GM21423 (cell line): Measurements from ENCODE around the gene CIITA.
A peak's percentile ranks its signal among the peaks of the same experiment; 100 is the strongest.
"Not testable (repeated sequence)": the region's sequence is repeated elsewhere in the genome, so short reads cannot be mapped to it uniquely, and the experiment has no call there.

Source experiments
- ATAC-seq: cut with Tn5 transposase; IDR thresholded peaks from one replicate; pipeline ENCODE4 v1.9.1; 2021; ENCODE audit warnings: mild to moderate bottlenecking, moderate library complexity; ENCODE audit not compliant: unreplicated experiment

CIITA gene

DNA sequence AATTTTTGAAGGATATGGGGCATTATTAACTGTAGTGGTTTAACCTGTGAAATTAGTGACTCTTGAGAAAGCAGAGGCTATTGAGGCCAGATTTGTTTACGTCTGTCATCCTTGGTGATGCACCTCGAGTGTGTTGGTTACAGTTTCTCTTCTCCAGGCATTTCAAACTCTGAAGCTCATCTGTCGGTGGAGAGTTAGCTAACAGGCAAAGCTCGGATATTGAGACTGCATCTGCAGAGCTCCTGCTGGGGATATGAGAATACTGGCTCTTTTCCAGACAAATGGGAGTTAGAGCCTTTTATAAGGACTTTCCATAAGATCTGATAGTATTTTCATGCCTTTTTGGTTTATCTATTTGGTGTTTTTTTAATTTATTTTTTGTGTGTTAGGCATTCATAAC, 74.0 kb downstream of the CIITA start:
- no peak for ATAC-seq

DNA sequence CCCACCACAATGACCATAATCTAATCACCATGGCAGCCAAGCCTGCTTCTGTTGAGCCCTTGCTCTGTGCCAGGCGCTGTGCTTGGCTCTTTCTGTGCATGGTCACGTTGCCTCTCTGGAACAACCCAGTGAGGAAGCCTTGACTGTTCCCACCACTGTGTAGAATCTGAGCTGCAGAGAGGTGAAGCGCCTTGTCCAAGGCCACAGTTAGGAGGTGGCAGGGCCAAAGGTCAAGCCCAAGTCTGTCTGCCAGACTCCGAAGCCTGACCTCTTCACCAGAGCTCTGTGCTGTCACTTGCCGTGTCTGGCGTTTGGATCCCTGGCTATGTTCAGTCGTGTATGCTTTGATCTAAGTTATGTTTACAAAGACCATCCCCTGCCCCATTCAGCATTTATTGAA, 77.9 kb downstream of the CIITA start:
- ATAC-seq, result no peak

DNA sequence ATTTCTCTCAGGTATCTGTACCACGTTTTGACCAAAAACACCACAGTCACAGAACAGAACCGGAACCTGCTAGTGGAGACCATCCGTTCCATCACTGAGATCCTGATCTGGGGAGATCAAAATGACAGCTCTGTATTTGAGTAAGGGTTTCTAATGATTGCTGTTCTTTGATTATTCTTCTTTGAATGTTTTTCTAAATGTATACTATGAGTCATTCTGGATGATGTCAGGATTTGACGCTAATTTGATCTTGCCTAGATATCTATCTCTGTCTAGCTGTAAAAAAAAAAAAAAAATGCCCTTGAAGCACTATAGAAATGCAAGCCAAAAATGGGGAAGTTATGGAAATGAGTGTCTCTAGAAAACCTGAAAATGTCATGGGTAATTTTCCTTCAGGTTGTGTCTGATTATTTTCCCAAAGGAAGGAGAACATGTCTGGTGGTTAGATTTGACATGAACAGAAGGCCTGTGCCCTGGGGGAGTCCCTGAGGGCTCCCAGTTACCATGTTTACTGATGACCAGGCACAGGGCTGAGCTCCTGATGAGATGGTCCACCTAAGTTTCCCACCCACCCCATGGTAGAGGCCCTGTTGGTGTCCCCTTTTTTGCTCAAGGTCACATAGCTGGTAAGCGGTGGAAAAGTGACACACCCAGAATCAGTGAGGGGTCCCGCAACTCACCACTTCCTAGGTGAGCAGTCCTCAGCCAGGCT, 80.9 kb downstream of the CIITA start:
- ATAC-seq, result no peak

DNA sequence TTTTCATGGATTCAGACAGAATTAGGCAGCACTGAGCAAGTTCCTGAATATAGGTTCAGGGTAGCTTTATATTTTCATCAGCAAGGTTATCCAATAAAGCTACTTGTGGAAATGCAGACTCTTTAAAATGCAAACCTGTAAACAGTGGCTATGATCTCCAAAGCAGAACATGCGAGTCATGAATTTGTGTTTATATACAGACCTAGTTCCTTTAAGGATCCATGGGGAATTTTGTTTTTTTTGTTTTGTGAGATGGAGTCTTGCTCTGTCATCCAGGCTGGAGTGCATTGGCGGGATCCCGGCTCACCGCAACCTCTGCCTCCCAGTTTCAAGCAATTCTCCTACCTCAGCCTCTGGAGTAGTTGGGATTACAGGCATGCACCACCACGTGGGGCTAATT, 82.2 kb downstream of the CIITA start:
- ATAC-seq, result no peak

DNA sequence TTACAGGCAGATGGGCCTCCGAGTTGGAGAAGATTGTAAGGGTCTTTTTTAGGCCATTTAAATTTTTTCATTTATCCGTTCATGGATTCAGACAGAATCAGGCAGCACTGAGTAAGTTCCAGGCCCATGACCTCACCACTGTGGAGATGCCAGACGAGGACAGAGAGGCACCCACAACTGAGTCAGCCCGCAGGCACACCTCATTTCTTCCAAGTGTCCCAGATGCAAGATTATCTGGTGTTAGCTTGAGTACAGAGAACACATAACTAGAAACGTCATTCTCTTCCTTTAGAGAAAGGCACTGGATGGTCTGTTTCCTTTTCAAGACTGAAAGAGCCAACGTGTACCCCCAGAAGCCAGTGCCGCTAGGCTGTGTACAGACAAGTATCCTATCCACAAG, 84.2 kb downstream of the CIITA start:
- no peak for ATAC-seq

DNA sequence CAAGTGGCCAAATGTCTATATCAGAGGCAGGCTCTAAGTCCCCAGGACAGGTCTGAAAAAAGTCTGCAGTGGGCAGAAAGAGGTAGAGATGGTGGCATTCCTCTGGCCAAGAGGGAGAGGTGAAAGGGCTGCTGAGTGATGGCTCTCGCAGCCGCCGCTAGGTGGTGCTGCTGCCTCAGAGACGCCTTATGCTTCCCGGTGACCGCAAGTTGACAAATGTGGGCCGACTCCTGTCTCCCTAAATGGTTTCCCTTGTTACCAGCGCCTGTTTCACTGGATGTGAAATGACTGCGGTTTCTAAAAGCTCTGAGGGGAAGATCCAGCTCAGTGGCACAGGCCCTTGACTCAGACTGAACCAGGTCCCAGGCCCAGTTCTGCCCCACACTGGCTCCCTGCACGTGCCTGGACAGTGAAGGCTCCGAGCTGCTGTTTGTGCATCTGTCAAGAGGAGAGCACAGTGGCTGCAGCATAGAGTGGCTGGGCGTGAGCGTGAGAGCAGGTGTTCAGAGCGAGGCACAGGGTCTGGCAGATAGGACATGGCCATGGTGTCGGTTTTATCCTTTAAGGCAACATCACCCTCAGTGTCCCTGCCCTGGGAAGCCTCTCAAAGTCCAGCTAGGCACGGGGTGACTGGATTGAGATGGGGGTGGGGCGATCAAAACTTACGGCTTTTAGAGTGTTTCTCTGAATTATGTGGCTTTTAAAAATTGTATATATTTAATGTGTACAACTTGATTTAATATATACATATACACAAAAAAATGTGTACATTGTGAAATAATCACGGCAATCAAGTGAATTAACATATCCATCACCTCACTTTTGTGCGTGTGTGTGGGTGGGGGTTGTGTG, 87.3 kb downstream of the CIITA start:
- peak; percentile 30 for ATAC-seq

DNA sequence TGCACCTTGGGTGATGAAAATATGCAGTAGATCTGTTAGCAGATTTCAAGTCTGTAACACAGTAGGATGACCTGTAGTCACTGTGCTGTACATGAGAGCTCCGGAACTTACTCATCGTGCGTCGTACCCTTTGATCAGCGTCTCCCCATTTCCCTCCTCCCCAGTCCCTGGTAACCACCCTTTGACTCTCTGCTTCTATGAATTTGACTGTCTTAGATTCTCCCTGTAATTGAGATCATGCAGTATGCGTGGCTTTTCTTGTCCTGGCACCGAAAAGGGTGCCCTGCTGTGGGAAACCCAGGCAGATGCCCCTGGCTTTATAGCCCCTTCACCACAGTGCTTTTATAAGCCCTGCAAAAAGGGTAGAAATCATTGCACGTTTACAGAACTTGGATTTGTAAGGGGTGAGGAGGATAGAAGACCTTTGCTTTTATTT, 87.9 kb downstream of the CIITA start:
- peak; percentile 42 for ATAC-seq

DNA sequence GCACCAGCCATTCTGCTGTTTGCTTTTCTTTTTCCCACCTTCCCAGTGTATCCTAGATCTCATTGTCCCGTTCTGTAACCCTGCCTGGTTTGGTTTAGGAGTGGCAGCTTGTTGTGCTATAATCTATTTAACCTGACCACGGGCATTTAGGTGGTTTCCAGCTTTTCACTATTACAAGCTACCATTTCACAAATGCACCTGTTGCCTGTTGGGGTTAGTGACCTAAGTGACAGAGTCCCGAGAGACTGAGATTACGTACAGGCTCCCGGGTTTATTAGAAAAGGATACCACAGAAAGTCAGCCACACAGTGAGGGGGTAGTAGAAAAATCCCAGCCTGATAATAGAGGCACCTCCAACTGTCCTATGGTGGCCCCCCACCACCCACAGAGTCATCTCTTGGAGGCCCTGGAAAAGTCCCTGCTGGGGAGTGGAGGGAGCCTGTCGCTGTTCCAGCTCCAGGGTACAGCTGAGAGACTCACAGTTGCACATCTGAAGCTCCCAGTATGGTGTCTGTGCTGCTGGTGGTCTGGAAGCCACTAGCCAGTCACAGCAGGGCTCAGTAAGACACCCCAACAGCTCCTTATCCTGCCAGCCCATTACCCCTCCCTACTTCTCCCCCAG, 88.5 kb downstream of the CIITA start:
- peak; percentile 50 for ATAC-seq

DNA sequence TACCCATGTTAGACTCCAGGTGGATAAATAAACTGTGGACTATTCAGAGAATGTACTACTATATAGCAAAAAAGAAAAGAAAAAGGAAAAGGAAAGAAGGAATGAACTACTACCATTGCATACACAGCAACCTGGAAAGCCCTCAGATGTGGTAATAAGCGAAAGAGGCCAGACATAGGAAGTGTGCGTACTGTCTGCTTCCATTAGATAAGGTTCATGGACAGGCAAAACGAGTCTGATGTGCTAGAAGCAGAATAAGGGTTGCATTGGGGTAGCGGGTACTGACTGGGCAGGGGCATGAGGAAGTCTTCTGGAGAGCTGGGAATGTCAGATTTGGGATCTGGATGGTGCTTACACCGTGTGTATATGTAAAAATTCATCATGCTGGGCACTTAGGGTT, 89.1 kb downstream of the CIITA start:
- no peak for ATAC-seq

DNA sequence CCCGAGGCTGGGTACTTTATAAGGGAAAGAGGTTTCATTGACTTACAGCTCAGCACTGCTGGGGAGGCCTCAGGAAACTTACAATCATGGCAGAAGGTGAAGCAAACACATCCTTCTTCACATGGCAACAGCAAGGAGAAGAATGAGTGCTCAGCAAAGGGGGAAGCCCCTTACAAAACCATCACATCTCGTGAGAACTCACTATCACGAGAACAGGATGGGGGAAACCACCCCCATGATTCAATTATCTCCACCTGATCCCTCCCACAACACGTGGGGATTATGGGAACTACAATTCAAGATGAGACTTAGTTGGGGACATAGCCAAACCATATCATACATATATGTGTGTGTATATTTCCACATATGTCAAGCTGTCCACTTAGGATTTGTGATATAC, 89.6 kb downstream of the CIITA start:
- not testable (repeated sequence) for ATAC-seq

DNA sequence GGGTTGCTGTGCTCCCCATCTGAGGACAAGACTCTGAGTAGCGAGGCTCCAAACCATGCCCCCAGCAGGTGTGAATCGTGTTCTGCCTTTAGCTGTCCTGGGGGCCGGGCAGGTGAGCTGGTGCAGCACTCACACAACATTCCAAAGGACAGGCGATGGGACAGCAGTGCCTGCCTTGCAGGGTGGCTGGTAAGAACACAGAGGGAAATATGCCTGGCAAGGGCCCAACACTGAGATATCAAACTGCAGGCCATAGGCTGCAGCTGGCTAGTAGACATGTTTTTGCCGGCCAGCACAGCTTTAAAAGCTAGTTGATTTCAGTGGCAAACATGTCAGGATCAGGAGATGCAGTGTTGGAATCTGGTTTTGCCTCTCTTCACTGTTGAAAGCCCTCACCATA, 91.0 kb downstream of the CIITA start:
- no peak for ATAC-seq

DNA sequence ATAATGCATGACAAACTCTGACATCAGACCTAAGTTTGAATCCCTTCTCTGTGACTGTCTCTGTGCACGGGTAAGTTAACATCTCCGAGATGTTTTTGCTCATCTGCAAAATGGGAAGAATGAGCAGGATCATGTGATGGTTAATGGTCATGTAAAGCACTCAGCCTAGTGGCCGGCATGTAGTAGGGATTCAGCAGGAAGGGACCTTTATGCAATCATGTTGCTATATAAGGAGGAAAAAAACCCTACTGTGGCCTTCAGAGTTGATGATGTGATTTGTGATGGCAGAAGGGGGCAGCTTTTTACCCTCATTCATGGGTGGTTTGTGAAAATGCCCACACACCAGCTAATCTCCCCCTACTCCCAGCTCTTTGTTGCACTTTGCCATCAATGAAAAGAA, 91.5 kb downstream of the CIITA start:
- ATAC-seq, result no peak

DNA sequence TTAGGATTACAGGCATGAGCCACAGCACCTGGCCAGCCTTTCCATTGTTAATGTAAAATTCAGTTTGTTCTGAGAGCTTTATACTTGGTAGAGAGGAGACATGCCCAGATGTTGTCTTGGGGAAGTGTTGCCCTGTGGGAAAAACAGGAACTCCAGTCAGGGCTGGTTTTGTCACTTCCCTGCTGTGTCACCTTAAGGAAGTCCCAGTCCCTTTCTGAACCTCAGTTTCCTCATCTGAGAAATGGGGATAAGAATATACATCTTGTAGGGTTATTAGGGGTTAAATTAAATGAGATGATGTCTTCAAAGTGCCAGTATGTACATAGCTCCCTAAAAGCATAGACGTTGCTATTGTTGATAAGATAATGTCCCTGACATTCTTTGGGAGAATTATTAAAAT, 92.6 kb downstream of the CIITA start:
- no peak for ATAC-seq

DNA sequence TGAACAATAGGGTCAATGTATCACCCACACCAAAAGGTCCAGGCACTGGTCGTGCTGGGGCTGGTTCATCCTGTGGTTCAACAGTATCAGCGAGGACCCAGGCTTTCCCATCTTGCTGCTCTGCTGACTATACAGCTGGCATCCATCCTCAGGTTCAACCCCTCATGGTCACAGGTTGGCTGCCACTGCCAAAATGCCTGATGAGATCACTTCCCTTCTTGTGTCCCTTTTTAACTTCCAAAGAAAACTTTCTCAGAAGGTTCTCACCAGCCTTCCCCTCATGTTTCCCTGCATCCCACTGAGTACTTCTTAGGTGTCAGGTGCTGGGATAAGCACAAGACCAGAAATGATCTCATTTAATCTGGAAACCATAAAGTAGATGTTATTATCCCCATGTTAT, 93.1 kb downstream of the CIITA start:
- no peak for ATAC-seq

DNA sequence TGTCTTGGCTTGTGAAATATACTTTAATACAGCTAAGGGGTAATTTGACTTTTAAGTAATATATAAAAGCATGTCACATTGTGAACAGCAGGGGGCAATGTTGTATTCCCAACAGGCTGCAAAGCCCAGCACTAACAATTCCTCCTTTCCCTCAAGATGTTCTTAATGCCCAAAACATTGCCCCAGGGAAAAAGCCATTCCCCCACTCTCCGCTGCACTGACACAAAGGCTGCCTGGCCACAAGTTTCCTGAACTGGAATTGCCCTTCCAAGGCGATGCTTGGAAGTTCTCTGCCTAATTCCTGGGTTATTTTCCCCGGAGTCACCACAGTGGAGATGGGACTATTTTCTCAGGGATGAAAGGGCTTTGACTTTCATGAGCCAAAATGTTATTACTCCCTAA, 94.6 kb downstream of the CIITA start:
- no peak for ATAC-seq

DNA sequence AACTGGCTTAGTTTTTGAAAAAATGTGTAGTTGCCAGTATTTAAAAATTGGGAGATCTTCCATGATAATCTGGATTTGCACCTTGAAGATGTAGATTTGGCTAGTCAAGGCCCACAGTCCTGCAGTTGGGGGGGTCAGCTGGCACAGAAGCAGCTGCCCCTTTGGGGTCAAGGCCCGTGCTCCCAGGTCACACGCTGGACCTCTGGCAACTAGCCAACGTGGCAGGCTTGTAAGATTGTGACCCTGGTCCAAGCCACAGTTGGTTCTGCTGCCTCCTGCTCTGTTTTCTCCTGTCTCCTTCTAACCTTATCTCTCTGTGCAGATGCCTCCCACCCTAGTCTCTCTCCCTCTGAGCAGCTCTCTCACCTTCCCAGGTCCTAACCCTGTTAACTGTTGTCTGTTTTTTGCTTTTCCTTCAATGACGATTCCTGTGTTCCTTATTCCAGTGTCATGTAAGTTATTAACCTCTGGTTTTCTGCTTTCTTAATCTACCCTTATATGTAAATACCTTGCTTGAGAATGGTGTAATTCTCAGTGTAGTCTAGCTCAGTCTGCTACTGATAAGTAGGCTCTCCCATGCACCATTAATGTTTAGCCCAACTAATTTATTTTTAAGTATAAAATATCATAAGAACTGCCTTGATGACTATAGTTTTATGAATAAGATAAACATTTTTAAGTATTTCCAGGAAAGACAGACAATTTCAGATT, 95.3 kb downstream of the CIITA start:
- ATAC-seq, result no peak

DNA sequence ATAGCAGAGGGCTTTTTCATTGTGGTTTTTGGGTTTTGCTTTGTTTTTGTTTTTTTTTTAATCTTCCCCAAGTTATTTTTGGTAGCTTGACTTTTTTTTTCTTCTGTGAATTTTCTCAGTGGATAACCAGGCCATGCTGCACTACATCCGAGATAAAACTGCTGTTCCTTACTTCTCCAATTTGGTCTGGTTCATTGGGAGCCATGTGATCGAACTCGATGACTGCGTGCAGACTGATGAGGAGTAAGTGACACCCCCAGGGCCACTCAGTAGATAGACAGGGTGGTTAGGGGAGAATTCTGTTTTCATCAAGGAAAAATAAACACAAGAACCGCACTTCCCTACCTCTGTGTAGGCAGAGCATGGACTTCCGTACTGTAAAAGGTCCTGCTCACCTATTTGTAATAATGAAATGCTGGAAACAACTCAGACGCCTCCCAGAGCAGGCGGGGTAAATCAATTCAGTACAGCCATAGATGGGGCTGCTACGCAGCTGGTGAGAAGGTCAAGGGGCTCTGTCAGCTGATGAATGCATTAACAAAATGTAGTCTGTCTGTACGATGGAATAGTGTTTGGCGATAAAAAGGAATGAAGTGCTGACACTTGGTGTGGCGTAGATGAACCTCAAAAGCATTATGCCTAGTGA, 95.9 kb downstream of the CIITA start:
- ATAC-seq, result no peak

DNA sequence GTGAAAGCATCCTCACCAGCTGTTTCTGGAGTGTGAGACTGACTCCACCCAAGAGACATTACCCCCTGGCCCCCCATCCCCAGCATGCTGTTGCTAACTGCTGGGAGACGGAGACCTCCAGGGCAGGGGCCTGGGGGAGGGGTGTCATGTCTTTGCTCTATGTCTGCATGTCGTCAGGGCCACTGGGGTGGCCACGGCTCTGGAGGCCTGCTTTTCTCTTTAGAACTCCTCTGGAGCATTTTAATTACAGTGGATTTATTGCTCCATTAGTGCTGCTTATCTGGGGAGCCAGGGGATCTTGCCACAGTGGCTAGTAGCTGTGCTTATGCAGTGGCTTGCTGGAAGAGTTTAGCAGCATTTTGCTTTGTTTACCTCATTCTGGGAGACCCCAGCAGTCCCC, 99.6 kb downstream of the CIITA start:
- ATAC-seq, result no peak

DNA sequence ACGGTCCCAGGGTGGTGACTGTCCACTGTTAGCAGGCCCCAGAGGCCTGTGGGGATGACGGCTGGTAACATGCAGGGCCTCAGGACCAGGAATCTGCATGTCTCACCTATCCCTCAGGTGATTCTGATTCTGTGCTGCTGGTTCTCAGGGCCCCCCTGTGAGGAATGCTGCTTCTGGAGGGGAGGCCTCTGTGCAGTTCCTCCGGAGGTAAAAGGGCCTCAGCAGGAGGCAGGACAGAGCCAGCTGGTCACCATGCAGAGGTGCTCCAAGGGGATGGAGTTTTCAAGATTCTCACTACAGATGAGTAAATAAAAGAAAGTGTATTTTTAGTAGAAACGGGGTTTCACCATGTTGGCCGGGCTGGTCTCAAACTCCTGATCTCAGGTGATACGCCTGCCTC, 101.1 kb downstream of the CIITA start:
- ATAC-seq, result no peak

DNA sequence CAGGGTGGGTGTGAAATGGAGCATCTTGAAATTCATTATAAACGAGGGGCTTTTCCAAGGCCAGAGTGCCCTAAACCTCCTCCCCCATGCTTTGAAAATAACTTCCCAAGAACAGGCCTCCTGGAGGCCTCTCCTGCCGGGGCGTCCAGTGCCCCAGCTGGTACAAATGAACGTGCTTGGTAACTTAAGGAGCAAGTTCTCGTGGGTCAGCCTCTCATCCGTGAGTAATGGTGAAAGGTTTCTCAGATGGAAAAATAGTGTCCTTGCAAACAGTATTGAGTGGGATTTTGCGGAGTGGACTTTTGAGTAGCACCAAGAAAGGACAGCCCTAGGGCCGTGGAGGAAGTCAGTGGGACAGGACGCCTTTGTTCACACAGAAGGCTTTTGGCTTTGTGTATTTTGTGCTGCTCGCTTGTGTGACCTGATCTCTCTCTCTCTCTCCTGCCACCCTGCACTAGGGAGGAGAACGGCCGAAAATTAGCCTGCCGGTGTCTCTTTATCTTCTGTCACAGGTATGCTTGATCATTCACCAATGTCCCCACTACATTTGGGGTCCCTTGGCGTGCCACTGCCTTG, 102.0 kb downstream of the CIITA start:
- no peak for ATAC-seq
